ENCODE results near the gene ACTR3. TPM values are rescaled to one million over a fixed set of nuclear protein-coding genes. Genes with fewer than 3 reads are reported as not detected.

Gene ACTR3
- total and polyA plus RNA-seq, 10 of the 15 experiments (the other 5 are each of a cell fraction or from before 2014, with no cell fraction given): 79.1 to 616 (median 471) TPM

DNA sequence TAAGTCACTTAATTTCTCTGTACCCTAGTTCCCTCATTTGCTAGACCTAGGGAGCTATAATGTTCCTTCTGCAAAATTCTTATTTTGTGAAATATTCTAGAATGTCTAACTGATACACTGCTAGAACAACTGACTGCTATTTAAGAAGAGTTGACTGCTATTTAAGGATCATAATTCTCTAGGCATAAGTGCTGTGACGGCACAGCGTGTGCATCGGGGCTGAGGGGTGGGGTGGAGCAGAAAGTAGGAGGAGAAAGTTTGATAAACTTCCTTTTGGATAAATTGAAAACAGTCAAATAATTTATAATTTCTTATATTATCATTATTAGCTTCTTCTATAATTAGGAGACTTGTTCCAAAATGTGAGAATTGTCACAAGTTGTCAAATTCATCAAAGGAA lies 10.4 kb upstream of the ACTR3 start:
- Histone ChIP-seq H3K4me3 (no peak overlapping the region), H3K4me2 (ENCODE audit: control insufficient read depth, insufficient read depth) (no peak overlapping the region), H2AFZ (ENCODE audit: control insufficient read depth, low read depth, low read length) (no peak overlapping the region), H3K27ac (ENCODE audit: control insufficient read depth, insufficient read depth) (no peak overlapping the region), H4K20me1 (ENCODE audit: control insufficient read depth, insufficient read depth) (no peaks in the 10 kb centered on the region), H3K36me3 (ENCODE audit: control insufficient read depth in 2 of 2, insufficient read depth in 2 of 2, low read length in 1 of 2) (peaks cover 0 to 4% of the 10 kb centered on the region in 2 experiments; a peak in 3 of 4 replicates), H3K27me3 (replicated peaks in 1 of 2; ENCODE audit: control insufficient read depth in 2 of 2, insufficient read depth in 2 of 2, low read length in 1 of 2) (no peaks in the 10 kb centered on the region), H3K9me3 (replicated peaks; ENCODE audit: control insufficient read depth, insufficient read depth, low read length) (no peaks in the 10 kb centered on the region), H3K79me2 (ENCODE audit: control insufficient read depth, insufficient read depth, low read length) (no peaks in the 10 kb centered on the region), H3K4me1 (ENCODE audit: control insufficient read depth, insufficient read depth, low read length) (no peaks in the 10 kb centered on the region), H3K9ac (ENCODE audit: control insufficient read depth, insufficient read depth, low read length) (no peak overlapping the region)
- ATAC-seq (no peak), FAIRE-seq (no peak), DNase-seq (ENCODE audit: low read depth, low spot score) (no peak)
- BruUV-seq (replicated peaks): no TSS peak
- CTCF ChIA-PET: interaction anchor here (1.0 to 1.3 kb wide), 3 partner anchors 14 to 86 kb away, joined by 3 read pairs; no protein-coding TSS in a partner anchor
- in situ Hi-C loops (cut with MboI) (no loop called here), intact Hi-C loops (cut with micrococcal nuclease; ENCODE audit: unreplicated experiment) (no loop called here)
- SMC1A ChIA-PET (ENCODE audit: uncharacterized antibody, unreplicated experiment): interaction anchor here (0.9 to 1.6 kb wide), 9 partner anchors 8 to 156 kb away, joined by 3 to 5 read pairs (median 3); partner anchors contain the start of gene SLC35F5
- WGBS (ENCODE audit: insufficient coverage, insufficient replicate concordance, low lambda C conversion rate, missing lambda C conversion rate): 98% methylated on average over 3 of the region's 3 CpGs
- RAD21 ChIA-PET (ENCODE audit: unreplicated experiment): interaction anchor here (1.3 kb wide), 1 partner anchor 9 kb away, joined by 7 read pairs; no protein-coding TSS in a partner anchor
- POLR2A ChIA-PET: interaction anchor here (1.1 to 1.4 kb wide), 3 partner anchors 9 to 15 kb away, joined by 3 to 5 read pairs (median 4); partner anchors contain the start of gene ACTR3
- no peak for TF ChIP-seq RB1 (IDR thresholded peaks at IDR 0.05; ENCODE audit: borderline replicate concordance)
- no peak for TF ChIP-seq KLF5 (IDR thresholded peaks at IDR 0.05; ENCODE audit: partially characterized antibody)
- TF ChIP-seq ZNF24 (IDR thresholded peaks at IDR 0.05): no peak
- TF ChIP-seq, protein P1, sequence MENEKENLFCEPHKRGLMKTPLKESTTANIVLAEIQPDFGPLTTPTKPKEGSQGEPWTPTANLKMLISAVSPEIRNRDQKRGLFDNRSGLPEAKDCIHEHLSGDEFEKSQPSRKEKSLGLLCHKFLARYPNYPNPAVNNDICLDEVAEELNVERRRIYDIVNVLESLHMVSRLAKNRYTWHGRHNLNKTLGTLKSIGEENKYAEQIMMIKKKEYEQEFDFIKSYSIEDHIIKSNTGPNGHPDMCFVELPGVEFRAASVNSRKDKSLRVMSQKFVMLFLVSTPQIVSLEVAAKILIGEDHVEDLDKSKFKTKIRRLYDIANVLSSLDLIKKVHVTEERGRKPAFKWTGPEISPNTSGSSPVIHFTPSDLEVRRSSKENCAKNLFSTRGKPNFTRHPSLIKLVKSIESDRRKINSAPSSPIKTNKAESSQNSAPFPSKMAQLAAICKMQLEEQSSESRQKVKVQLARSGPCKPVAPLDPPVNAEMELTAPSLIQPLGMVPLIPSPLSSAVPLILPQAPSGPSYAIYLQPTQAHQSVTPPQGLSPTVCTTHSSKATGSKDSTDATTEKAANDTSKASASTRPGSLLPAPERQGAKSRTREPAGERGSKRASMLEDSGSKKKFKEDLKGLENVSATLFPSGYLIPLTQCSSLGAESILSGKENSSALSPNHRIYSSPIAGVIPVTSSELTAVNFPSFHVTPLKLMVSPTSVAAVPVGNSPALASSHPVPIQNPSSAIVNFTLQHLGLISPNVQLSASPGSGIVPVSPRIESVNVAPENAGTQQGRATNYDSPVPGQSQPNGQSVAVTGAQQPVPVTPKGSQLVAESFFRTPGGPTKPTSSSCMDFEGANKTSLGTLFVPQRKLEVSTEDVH (IDR thresholded peaks at IDR 0.05; ENCODE audit: low read depth, partially characterized antibody): no peak
- TF ChIP-seq NFXL1 (IDR thresholded peaks at IDR 0.05; ENCODE audit: borderline replicate concordance): no peak
- TF ChIP-seq, protein P2, sequence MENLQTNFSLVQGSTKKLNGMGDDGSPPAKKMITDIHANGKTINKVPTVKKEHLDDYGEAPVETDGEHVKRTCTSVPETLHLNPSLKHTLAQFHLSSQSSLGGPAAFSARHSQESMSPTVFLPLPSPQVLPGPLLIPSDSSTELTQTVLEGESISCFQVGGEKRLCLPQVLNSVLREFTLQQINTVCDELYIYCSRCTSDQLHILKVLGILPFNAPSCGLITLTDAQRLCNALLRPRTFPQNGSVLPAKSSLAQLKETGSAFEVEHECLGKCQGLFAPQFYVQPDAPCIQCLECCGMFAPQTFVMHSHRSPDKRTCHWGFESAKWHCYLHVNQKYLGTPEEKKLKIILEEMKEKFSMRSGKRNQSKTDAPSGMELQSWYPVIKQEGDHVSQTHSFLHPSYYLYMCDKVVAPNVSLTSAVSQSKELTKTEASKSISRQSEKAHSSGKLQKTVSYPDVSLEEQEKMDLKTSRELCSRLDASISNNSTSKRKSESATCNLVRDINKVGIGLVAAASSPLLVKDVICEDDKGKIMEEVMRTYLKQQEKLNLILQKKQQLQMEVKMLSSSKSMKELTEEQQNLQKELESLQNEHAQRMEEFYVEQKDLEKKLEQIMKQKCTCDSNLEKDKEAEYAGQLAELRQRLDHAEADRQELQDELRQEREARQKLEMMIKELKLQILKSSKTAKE (IDR thresholded peaks at IDR 0.05; ENCODE audit: low read depth, poor library complexity, severe bottlenecking): no peak
- TF ChIP-seq, protein P3, sequence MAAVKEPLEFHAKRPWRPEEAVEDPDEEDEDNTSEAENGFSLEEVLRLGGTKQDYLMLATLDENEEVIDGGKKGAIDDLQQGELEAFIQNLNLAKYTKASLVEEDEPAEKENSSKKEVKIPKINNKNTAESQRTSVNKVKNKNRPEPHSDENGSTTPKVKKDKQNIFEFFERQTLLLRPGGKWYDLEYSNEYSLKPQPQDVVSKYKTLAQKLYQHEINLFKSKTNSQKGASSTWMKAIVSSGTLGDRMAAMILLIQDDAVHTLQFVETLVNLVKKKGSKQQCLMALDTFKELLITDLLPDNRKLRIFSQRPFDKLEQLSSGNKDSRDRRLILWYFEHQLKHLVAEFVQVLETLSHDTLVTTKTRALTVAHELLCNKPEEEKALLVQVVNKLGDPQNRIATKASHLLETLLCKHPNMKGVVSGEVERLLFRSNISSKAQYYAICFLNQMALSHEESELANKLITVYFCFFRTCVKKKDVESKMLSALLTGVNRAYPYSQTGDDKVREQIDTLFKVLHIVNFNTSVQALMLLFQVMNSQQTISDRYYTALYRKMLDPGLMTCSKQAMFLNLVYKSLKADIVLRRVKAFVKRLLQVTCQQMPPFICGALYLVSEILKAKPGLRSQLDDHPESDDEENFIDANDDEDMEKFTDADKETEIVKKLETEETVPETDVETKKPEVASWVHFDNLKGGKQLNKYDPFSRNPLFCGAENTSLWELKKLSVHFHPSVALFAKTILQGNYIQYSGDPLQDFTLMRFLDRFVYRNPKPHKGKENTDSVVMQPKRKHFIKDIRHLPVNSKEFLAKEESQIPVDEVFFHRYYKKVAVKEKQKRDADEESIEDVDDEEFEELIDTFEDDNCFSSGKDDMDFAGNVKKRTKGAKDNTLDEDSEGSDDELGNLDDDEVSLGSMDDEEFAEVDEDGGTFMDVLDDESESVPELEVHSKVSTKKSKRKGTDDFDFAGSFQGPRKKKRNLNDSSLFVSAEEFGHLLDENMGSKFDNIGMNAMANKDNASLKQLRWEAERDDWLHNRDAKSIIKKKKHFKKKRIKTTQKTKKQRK (IDR thresholded peaks at IDR 0.05; ENCODE audit: low read depth, low read length): no peak
- TF ChIP-seq NBN (IDR thresholded peaks at IDR 0.05): no peak
- TF ChIP-seq, protein P4, sequence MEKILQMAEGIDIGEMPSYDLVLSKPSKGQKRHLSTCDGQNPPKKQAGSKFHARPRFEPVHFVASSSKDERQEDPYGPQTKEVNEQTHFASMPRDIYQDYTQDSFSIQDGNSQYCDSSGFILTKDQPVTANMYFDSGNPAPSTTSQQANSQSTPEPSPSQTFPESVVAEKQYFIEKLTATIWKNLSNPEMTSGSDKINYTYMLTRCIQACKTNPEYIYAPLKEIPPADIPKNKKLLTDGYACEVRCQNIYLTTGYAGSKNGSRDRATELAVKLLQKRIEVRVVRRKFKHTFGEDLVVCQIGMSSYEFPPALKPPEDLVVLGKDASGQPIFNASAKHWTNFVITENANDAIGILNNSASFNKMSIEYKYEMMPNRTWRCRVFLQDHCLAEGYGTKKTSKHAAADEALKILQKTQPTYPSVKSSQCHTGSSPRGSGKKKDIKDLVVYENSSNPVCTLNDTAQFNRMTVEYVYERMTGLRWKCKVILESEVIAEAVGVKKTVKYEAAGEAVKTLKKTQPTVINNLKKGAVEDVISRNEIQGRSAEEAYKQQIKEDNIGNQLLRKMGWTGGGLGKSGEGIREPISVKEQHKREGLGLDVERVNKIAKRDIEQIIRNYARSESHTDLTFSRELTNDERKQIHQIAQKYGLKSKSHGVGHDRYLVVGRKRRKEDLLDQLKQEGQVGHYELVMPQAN (conservative IDR thresholded peaks at IDR 0.05): no peak
- TF ChIP-seq, protein P5, sequence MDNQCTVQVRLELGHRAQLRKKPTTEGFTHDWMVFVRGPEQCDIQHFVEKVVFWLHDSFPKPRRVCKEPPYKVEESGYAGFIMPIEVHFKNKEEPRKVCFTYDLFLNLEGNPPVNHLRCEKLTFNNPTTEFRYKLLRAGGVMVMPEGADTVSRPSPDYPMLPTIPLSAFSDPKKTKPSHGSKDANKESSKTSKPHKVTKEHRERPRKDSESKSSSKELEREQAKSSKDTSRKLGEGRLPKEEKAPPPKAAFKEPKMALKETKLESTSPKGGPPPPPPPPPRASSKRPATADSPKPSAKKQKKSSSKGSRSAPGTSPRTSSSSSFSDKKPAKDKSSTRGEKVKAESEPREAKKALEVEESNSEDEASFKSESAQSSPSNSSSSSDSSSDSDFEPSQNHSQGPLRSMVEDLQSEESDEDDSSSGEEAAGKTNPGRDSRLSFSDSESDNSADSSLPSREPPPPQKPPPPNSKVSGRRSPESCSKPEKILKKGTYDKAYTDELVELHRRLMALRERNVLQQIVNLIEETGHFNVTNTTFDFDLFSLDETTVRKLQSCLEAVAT (IDR thresholded peaks at IDR 0.05): no peak
- TF ChIP-seq IKZF2 (IDR thresholded peaks at IDR 0.05): no peak
- no peak for TF ChIP-seq IKZF1 (conservative IDR thresholded peaks at IDR 0.05)
